HG02759 (cell line): ENCODE measurements around the gene CXXC5.
"Not testable (repeated sequence)": the region's sequence is repeated elsewhere in the genome, so short reads cannot be mapped to it uniquely, and the experiment has no call there.

Experiments used
- ATAC-seq: cut with Tn5 transposase; IDR thresholded peaks from one replicate; pipeline ENCODE4 v1.9.1; 2021; ENCODE audit warnings: mild to moderate bottlenecking, moderate library complexity; ENCODE audit not compliant: unreplicated experiment

CXXC5 gene

DNA sequence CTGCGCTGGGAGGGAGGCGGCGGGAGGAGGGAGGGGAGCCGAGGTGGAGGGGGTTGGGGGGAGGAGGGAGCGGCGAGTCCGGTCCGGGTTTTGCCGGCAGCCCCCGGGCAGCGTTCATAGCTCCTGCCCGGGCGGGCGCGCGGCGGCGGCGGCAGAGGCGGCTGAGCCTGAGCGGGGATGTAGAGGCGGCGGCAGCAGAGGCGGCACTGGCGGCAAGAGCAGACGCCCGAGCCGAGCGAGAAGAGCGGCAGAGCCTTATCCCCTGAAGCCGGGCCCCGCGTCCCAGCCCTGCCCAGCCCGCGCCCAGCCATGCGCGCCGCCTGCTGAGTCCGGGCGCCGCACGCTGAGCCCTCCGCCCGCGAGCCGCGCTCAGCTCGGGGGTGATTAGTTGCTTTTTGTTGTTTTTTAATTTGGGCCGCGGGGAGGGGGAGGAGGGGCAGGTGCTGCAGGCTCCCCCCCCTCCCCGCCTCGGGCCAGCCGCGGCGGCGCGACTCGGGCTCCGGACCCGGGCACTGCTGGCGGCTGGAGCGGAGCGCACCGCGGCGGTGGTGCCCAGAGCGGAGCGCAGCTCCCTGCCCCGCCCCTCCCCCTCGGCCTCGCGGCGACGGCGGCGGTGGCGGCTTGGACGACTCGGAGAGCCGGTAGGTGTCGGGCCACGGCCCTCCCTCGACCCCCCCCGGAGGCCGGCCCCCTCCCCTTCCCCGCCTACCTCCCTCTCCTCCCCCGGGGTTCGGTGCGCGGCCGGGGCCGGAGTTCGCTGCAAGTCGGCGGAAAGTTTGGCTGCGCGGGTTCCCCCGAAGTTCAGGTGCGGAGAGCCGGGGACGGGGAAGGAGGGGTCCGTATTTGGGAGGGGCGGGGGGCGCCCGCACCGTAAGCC is at the start of gene CXXC5:
Gene CXXC5 (plus strand): TSS at position 145 of the 877 bp plus-strand sequence. CDS start 32,175 bp downstream, outside the sequence.
- peak; percentile 37 for ATAC-seq

DNA sequence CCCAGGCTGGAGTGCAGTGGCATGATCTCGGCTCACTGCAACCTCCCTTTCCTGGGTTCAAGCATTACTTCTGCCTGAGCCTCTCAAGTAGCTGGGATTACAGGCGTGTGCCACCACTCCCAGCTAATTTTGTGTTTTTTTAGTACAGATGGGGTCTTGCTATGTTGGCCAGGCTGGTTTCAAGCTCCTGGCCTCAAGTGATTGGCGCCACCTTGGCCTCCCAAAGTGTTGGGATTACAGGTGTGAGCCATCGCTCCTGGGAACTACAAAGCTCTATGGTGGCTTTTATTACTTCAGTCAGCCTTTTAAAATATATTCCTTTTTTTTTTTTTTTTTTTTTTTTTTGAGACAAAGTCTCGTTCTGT is 49.6 kb upstream of the CXXC5 start:
- not testable (repeated sequence) for ATAC-seq

DNA sequence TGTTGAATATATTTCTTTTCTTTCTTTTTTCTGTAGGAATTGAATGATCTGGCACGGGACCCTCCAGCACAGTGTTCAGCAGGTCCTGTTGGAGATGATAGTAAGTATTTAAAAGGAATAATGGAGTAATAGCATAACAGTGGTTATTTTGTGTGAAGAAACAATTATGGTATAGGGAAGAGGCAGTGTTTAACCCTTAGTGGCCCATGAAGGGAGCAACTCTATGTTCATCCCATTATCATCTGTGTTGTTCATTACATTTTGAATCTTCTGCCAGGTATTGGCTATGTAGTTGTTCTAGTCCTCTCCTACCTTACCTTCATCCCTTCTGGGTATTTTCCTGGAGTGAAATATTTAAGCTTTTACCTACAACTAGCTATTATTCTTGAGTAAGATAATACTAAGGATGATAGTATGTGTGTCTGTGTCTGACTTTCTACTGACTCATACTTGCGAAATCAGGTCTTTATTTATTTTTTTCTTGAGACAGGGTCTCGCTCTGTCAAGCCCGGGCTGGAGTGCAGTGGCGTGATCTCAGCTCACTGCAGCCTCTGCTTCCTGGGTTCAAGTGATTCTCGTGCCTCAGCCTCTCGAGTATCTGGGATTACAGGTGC is 47.7 kb upstream of the CXXC5 start:
- no peak for ATAC-seq

DNA sequence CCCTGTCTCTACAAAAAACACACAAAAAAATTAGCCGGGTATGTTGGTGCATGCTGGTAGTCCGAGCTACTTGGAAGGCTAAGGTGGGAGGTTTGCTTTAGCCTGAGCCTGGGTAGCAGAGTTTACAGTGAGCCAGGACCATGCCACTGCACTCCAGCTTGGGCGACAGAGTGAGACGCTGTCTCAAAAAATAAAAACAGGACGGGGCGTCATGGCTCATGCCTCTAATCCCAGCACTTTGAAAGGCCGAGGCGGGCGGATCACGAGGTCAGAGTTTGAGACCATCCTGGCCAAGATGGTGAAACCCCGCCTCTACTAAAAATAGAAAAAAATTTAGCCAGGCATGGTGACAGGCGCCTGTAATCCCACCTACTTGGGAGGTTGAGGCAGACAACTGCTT is 46.7 kb upstream of the CXXC5 start:
- no peak for ATAC-seq

DNA sequence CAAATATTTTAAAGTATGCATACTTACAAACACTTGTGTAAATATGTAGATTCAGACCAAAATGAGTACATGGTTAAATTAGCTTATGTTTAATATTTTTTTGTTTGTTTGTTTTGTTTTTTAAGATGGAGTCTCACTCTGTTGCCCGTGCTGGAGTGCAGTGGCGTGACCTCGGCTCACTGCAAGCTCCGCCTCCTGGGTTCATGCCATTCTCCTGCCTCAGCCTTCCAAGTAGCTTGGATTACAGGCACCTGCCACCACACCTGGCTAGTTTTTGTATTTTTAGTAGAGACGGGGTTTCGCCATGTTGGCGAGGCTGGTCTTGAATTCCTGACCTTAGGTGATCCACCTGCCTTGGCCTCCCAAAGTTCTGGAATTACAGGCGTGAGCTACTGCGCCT is 46.2 kb upstream of the CXXC5 start:
- ATAC-seq: not testable (repeated sequence)

DNA sequence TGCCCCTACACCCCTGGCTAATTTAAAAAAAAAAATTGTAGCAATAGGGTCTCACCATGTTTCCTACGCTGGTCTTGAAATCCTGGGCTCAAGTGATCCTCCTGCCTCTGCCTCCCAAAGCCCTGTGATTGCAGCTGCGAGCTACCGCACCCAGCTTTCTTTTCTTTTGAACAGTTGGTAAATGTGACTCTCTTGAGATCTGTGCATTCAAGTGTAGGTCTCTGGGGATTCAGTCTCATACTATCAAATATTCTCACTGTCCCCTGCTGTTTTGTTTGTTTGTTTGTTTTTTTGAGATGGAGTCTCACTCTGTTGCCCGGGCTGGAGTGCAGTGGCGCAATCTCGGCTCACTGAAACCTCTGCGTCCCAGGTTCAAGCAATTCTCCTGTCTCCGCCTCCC is 42.3 kb upstream of the CXXC5 start:
- no peak for ATAC-seq

DNA sequence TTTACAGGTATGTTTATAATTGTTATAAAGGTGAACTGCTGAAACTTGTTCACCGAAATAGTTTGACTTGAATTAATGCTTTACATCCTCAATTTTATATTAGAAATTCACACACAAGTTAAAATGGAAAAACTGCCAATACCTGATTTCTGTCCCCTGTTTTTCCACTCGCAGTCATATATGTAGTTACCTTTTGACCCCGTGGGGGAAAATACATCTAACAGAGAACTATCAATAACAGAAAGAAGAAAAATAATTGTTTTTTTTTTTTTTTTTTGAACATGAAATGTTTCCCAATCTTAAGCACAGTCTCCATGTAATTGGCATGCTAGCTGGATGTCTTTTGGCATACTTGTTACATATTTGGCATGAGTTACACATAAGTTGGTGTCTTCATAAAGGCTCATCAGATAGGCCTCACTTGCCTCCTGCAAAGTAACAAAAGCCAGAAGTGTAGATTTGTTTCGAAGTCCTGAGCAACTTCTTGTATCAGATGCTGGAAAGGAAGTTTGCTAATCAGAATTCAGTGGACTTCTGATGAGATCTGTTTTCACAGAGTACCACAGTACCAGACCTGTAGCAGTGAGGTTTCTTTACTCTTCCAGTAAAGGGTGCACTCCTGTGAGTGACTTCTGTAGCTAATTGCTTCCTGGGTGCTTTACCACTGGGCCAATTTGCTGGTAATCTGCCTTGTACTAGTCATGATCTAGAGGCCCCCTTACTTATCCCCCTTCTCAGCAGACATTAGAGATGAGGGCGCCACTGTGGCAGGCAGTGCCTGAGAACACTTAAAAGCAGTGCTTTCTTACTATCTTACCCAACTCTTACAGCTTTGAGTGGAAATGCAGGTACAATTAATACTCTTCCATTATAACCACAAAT is 36.2 kb upstream of the CXXC5 start:
- no peak for ATAC-seq

DNA sequence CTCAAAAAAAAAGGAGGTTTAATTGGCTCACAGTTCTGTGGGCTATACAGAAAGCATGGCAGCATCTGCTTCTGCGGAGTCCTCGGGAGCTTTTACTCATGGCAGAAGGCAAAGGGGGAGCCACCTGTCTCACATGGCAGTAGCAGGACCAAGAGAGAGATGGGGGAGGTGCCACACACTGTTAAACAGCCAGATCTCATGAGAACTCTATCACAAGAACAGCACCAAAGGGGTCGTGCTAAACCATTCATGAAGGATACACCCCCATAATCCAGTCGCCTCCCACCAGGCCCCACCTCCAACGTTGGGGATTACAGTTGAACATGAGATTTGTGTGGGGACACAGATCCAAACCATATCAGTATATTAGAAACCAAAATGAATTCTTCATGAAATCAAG is 28.3 kb upstream of the CXXC5 start:
- no peak for ATAC-seq

DNA sequence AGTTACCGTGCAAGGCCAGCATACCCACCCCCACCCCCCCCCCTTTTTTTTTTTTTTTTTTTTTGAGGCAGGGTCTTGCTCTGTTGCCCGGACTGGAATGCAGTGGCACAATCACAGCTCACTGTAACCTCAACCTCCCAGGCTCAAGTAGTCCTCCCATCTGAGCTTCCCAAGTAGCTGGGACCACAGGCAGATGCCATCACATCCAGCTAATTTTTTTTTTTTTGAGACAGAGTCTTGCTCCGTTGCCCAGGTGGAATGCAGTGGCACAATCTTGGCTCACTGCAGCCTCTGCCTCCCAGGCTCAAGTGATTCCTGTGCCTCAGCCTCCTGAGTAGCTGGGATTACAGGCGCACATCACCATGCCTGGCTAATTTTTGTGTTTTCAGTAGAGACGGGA is 22.8 kb upstream of the CXXC5 start:
- ATAC-seq: not testable (repeated sequence)

DNA sequence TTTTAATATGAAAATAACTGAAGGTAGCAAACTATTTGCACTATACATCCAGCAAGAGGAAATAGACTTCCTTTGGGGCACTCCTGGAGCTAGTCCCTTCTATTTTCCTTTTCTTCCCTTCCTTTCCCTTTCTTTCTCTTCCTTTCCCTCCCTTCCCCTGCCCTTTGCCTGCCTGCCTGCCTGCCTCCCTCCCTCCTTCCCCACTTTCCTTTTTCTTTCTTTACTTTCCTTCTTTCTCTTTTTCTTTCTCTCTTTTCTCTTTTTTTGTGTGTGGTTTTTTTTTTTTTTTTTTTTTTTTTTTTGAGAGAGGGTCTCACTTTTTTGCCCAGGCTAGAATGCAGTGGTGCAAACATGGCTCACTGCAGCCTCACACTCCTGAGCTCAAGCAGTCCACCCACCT is 17.3 kb upstream of the CXXC5 start:
- ATAC-seq: no peak

DNA sequence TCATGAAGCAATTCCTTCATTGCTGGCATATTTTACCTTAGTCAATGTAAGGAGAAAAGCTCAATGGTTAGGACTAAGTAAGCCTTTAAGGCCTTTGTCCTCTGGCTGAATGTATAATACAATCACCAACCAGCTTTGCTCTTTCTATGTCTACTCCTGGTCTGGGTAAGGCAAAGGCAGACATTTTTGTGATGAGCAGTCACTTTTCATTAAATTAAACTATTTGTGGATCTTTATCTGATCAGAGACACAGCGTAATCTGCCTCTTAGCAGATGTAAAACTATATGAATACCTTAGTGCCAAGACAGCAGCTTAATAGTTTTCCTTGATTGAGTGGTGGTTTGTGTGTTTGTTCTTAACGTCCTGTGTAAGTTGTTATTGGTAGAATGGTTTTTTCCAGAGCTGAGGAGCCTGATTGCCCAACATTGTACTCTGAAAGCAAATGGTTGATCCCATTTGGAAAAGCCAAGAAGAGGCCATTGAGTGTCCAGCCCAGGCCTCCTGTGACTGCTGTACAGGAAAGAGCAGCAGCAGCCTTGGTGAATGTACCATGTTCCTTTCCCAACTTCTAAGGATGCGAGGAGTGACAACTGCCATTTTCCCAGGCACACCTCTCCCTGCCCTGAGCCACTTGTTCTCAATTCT is 16.5 kb upstream of the CXXC5 start:
- no peak for ATAC-seq

DNA sequence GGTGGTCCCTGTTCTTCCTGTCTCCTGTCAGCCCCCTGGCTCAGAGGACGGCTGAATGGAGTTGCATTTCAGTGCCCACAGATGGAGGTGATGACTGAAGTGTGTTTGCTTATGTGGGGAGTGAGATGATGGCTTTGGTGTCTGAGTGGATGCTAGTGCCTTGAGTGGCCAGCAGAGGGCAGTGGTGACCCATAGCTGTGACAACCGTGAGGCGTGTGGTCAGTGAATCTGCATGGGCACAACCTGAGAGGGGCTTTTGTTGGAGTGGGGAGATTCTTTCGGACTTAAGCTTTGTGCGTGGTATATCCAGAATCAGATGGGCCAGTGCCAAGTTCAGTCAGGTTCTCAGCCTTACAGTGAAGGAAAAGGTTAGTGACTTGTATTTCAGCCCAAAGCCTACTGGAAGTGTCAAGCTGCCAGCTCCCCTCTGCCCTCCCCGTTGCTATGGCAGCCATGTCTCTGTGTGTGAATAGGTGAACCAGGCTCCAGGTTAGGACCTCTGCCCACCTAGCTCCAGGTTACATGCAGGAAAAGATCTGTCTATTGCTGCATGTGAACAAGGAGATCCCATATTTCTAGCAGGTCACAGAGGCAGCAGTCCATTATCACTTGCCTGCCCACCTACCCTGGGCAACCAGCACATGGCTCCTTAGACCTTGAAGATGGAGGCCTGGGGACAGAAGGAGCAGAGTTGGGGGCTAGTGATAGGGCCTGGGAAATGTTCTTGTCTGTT is 14.7 kb upstream of the CXXC5 start:
- no peak for ATAC-seq

DNA sequence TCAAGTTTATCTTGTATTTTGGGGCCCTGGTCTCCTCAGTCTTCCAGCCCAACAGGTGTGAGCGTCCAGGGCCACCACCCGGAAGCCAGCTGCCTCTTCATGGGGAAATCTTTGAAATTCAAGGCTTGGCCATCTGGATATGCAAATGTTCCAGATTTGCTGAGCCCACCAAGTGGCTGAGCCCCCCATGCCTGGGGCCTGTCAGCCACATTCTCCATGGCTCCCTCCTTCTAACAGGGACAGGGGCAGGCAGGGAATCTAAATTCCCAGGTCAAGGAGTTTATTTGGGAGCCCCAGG is 14.2 kb upstream of the CXXC5 start:
- no peak for ATAC-seq

DNA sequence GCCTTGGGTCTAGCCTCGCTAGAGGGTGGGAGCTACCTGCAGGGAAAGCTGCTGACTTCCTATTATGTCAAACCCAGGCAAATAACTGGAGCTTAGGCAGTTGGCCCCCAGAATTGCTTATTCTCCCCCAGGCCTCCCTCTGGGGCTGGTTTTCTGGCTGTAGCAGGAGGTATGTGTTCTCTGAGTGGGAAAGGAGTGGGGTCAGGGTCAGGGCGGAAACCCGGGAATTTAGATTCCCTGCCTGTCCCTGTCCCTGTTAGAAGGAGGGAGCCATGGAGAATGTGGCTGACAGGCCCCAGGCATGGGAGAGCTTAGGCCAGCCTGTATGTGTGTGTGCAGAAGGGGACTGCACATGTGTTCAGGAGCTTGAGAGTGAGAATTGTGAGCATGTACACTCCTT is 13.6 kb upstream of the CXXC5 start:
- no peak for ATAC-seq

DNA sequence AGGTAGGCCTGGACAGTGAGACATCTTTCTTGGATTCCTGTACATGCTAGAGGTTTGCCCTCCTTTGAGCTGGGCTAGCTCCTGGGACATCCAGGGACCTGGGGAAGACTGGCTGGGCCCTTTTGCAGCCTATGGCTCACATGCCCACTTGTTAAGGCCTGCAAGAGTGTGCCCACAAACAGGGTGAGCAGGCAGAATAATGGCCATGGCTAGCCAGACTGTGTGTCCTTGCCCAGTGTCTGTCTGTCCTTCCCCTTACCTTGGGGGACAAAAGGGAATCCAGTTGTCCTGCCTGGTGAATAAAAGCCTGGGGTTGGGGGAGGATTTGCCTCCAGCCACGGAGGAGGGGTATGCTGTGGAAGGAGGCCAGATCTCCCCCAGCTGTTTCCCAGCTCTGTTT is 13.0 kb upstream of the CXXC5 start:
- ATAC-seq: no peak

DNA sequence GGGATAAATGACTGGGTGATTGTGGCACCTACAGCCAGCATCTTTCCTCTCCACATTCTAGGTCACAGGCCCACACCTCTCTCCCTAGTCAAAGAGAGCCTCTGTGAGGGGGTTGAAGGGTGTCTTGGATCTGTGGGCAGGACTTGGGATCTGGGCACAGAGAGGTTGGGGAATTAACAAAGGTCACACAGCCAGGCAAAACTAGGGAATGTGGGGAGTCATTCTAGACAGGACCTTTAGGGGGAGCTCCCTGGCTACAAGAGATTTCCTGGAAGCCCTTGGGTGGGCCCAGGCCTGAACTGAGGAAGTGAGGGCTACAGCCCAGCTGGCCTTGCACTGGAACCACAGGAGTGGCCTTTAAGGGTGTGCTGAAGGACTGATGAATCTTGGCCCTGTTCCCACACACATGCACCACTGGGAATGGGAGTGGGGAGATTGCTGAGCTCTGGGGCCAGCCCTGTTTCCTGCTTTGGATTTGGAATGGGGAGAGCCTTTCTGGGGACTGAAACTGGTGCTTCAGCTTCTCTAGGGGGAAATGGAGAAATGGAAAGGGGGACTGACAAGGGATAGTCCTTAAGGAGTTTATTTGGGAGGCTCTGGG is 12.4 kb upstream of the CXXC5 start:
- ATAC-seq: no peak

DNA sequence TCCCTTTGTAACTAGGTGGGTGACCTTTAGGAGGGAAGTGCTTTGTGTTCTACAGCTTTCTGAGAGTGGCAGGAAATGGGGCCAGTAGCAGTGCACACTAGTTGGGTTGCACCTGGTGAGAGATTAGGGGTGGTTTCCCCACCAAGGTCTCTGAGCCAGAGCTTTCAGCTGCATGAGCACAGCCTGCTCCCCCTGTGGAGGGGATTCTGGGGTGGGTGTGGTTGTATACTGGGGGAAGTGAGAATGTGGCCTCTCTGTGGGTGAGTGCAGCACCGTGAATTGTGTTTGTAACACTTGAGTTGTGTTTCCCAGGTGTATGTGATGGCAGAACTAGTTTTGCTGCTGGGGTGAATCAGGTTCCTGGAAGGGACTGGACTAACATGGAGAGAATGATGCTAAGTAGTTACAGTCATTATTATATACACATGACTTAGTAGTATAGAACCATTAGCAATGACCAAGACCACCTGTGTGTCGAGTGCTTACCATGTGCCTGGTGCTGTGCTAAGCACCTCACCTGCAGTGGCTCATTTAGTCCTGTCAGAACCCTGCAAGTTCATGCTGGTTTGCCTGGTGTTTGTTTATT is 11.8 kb upstream of the CXXC5 start:
- ATAC-seq: peak; percentile 78

DNA sequence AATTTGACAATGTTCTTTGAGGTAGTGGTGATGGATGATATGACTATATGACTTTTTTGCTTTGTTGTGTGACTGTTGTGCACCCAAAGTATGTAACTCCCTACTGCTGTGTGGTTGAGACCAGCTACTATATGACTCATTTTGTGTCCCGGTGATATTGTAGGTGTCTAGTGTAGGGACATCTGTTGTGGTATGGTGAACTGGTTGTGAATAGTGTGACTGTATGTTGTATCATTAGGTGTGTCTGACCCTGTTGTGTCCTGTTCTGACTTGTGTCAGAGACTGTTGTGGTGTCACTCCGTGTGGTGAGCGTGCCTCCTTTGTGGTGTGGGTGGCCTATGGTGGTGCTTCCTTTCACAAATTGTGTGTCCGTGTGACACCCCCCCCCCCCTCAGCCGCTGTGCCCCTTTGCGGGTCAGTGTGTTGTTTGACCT is 11.2 kb upstream of the CXXC5 start:
- ATAC-seq: no peak

DNA sequence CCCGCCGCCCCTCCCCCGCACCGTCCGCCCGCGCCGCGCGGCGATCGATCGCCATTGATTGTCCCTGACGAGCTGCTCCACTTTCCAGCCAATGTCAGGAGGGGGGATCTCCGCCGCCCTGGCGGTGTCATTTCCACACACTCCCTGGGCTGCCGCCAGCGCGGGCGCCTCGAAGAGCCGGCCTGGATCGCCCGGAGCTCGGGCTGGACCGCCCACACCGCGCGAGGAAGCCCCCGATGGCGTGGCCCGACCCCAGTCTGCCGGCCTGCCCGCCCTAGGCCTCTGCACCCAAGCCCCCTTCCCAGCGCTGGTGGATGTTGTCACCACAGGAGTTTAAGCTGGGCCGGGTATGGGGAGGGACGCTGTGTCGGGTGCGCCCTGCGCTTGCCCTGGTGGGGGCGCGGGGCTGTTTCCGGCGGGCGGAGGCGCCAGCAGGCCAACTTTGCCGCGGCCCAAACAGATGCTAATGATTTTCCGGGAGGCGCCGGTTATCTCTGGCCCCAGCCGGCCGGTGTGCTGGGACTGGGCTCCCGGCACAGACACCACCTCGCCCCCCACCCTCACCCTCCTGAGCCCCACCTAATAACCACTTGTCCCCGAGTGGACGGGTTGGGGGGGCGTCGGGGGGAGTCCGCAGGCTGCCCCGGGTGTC is 10.6 kb upstream of the CXXC5 start:
- peak; percentile 33 for ATAC-seq
